DOHH2 (cell line): Measurements from ENCODE around the gene FRMD4B.

Experiments
- H3F3A ChIP-seq: fragments of 200-600 bp; sonication (generic), shearing (Covaris generic); 2 replicates; pipeline ENCODE4 v1.6.0; 2016; ENCODE audit warnings: antibody characterized with exemption, mild to moderate bottlenecking; ENCODE audit not compliant: control insufficient read depth, insufficient read depth
- H3K27ac ChIP-seq: fragments of 200-600 bp; sonication (generic); 2 replicates; pipeline ENCODE4 v1.5.1; 2014; ENCODE audit warnings: low read depth, mild to moderate bottlenecking, low read length, moderate library complexity
- H3K27me3 ChIP-seq: fragments of 200-600 bp; sonication (generic); 2 replicates; pipeline ENCODE4 v1.6.1; 2014; ENCODE audit warnings: mild to moderate bottlenecking, low read length, mixed read lengths; ENCODE audit not compliant: control insufficient read depth
- H3K36me3 ChIP-seq: fragments of 200-600 bp; sonication (generic); 2 replicates; pipeline ENCODE4 v1.6.1; 2014; ENCODE audit warnings: mild to moderate bottlenecking, low read length, moderate library complexity, mixed read lengths; ENCODE audit not compliant: control insufficient read depth
- H3K4me1 ChIP-seq: fragments of 200-600 bp; sonication (generic); 2 replicates; pipeline ENCODE4 v1.6.1; 2014; ENCODE audit warnings: mild to moderate bottlenecking, low read length, mixed read lengths; ENCODE audit not compliant: control insufficient read depth
- H3K4me2 ChIP-seq: fragments of 200-600 bp; sonication (generic); 2 replicates; pipeline ENCODE4 v1.6.0; 2014; ENCODE audit warnings: mild to moderate bottlenecking, low read length, moderate library complexity
- H3K4me3 ChIP-seq: fragments of 200-600 bp; sonication (generic); 2 replicates; pipeline ENCODE4 v1.5.1; 2014; ENCODE audit warnings: mild to moderate bottlenecking, low read length, mixed read lengths
- H3K79me2 ChIP-seq: fragments of 200-600 bp; sonication (generic); 2 replicates; pipeline ENCODE4 v1.6.1; 2014; ENCODE audit warnings: mild to moderate bottlenecking, low read length, mixed read lengths; ENCODE audit not compliant: control insufficient read depth
- H3K9me2 ChIP-seq: fragments of 200-600 bp; sonication (generic); replicated peaks from 2 replicates; pipeline ENCODE4 v1.6.1; 2014; ENCODE audit warnings: mild to moderate bottlenecking, low read length, mixed read lengths; ENCODE audit not compliant: control insufficient read depth
- H3K9me3 ChIP-seq: fragments of 200-600 bp; sonication (generic); 2 replicates; pipeline ENCODE4 v1.6.1; 2014; ENCODE audit warnings: antibody characterized with exemption, low read length, mixed read lengths; ENCODE audit not compliant: control insufficient read depth, insufficient read depth
- H4K20me1 ChIP-seq: fragments of 200-600 bp; sonication (generic); 2 replicates; pipeline ENCODE4 v1.6.0; 2014; ENCODE audit warnings: low read depth, mild to moderate bottlenecking, antibody characterized with exemption, low read length, moderate library complexity; ENCODE audit not compliant: control insufficient read depth, insufficient read depth
- EZH2phosphoT487 ChIP-seq: fragments of 200-600 bp; sonication (generic); IDR thresholded peaks from 2 replicates; pipeline ENCODE4 v1.6.1; 2017; ENCODE audit warnings: borderline replicate concordance, mild to moderate bottlenecking, antibody characterized with exemption, low read length, moderate library complexity, mixed read lengths
- TF ChIP-seq, protein P1 (sequence below): fragments of 200-600 bp; sonication (generic); IDR thresholded peaks from one replicate; pipeline ENCODE4 v1.5.1; 2014; ENCODE audit warnings: antibody characterized with exemption, mild to moderate bottlenecking, low read depth, low read length; ENCODE audit not compliant: poor library complexity, severe bottlenecking

Gene FRMD4B

DNA sequence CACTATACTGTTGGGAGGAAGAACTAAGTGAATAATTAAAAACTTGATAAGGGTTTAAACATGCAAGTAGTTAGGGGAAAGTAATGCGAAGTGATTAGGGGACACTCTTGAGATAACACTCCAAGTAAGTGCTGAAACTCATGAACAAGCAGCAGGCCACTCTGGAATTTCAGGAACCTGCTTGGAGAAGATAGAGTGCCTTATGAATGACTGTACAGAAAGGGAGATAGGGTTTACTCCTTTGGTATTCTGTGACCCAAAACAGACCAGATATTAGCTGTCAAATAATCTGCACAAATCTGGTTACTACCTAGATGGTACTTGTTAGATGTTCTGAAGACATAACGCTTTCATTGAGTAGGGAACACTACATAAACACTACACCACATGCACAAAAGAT is 85.6 kb downstream of the FRMD4B start:
- no peaks in the 10 kb centered on the region for H4K20me1 ChIP-seq
- no peaks in the 10 kb centered on the region for H3K36me3 ChIP-seq

DNA sequence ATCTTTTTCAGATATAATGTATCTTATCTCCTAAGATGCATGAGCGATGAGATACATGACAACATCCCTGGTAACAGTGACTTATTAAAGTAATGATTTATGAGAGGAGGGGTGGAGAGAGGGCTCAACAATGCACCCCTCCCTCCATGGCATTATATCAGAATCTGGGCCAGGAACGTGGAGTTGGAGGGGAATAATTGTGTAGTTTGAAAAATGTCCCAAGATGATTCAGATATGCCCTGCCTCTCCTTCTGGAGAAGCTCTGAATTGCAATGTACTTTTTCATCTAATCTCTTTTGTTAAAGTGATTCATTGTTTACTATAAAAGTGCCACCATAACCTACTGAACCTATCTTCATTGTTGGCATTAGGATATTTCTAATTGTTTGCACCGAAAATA is 86.5 kb downstream of the FRMD4B start:
- TF ChIP-seq EZH2phosphoT487, result no peak
- TF ChIP-seq, protein P1, sequence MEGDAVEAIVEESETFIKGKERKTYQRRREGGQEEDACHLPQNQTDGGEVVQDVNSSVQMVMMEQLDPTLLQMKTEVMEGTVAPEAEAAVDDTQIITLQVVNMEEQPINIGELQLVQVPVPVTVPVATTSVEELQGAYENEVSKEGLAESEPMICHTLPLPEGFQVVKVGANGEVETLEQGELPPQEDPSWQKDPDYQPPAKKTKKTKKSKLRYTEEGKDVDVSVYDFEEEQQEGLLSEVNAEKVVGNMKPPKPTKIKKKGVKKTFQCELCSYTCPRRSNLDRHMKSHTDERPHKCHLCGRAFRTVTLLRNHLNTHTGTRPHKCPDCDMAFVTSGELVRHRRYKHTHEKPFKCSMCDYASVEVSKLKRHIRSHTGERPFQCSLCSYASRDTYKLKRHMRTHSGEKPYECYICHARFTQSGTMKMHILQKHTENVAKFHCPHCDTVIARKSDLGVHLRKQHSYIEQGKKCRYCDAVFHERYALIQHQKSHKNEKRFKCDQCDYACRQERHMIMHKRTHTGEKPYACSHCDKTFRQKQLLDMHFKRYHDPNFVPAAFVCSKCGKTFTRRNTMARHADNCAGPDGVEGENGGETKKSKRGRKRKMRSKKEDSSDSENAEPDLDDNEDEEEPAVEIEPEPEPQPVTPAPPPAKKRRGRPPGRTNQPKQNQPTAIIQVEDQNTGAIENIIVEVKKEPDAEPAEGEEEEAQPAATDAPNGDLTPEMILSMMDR, result no peak
- Histone ChIP-seq H3K9me3 (no peaks in the 10 kb centered on the region), H3K27me3 (no peaks in the 10 kb centered on the region), H3K79me2 (no peaks in the 10 kb centered on the region), H3K4me2 (no peak overlapping the region), H4K20me1 (no peaks in the 10 kb centered on the region), H3K4me1 (no peaks in the 10 kb centered on the region), H3F3A (no peaks in the 10 kb centered on the region), H3K36me3 (no peaks in the 10 kb centered on the region), H3K9me2 (no peaks in the 10 kb centered on the region), H3K27ac (no peak overlapping the region), H3K4me3 (no peak overlapping the region)

More for the DNA sequence above, 85.6 kb downstream of the FRMD4B start:
- H3K4me3 ChIP-seq, result no peak overlapping the region
- no peaks in the 10 kb centered on the region for H3K27me3 ChIP-seq
- H3K4me2 ChIP-seq, result no peak overlapping the region
- no peaks in the 10 kb centered on the region for H3K9me3 ChIP-seq
- no peaks in the 10 kb centered on the region for H3F3A ChIP-seq
- H3K79me2 ChIP-seq, result no peaks in the 10 kb centered on the region
- no peaks in the 10 kb centered on the region for H3K4me1 ChIP-seq
- no peak overlapping the region for H3K27ac ChIP-seq
- TF ChIP-seq, protein P1, result no peak
- no peak for TF ChIP-seq EZH2phosphoT487
- H3K9me2 ChIP-seq, result no peaks in the 10 kb centered on the region

DNA sequence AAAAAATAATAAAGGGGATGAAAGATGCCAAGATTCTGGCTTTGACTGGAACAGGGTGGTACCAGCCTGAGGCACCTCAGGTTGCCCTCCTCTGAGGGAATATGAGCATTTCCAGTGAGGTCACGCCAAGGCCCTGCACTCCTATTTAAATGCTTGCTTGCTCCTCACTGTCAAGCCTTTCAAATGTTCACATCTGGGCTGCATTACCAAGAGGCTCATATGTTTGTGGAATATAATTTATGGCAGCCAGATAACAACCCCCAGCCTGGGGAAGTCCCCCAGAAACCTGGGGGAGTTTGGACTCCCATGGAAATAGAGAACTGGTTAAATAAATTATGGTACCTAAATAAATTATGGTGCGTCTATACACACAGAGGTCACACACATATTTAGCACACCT is 88.4 kb downstream of the FRMD4B start:
- Histone ChIP-seq H3K4me1 (no peaks in the 10 kb centered on the region), H3K79me2 (no peaks in the 10 kb centered on the region), H3K4me2 (no peak overlapping the region), H3K36me3 (no peaks in the 10 kb centered on the region), H3K27ac (no peak overlapping the region), H3F3A (no peaks in the 10 kb centered on the region), H3K4me3 (no peak overlapping the region), H3K9me2 (no peaks in the 10 kb centered on the region), H3K27me3 (no peaks in the 10 kb centered on the region), H3K9me3 (no peaks in the 10 kb centered on the region), H4K20me1 (no peaks in the 10 kb centered on the region)
- TF ChIP-seq, protein P1, result no peak
- no peak for TF ChIP-seq EZH2phosphoT487

DNA sequence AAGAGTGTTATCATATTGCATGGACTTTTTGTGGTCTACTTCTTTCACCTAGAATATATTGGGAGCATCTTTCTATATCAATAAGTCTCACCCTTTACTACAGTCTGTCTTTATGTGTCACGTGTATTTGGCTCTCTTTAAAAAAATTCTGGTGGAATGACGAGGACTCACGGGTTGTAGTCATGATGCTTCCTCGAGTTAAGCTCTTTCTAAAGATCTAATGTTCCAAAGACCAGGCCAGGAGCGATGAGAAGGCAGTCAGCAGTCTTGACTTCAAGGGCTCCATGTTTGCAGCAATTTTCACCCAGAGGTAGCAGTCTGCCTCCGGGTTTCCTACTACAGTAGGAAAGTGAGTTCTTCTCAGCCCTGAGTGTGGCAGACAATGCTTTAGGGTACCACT is 88.9 kb downstream of the FRMD4B start:
- H4K20me1 ChIP-seq, result no peaks in the 10 kb centered on the region
- H3K4me2 ChIP-seq, result no peak overlapping the region
- no peak overlapping the region for H3K4me3 ChIP-seq
- H3K4me1 ChIP-seq, result no peaks in the 10 kb centered on the region
- TF ChIP-seq, protein P1, result no peak
- TF ChIP-seq EZH2phosphoT487, result no peak
- H3K36me3 ChIP-seq, result no peaks in the 10 kb centered on the region
- H3K27ac ChIP-seq, result no peak overlapping the region
- H3K79me2 ChIP-seq, result no peaks in the 10 kb centered on the region
- H3F3A ChIP-seq, result no peaks in the 10 kb centered on the region
- H3K9me2 ChIP-seq, result no peaks in the 10 kb centered on the region
- no peaks in the 10 kb centered on the region for H3K9me3 ChIP-seq
- H3K27me3 ChIP-seq, result no peaks in the 10 kb centered on the region
